Tibial artery (tissue), 4 donors: Measurements from ENCODE around the gene PRR13.
"Not testable (repeated sequence)": the region's sequence is repeated elsewhere in the genome, so short reads cannot be mapped to it uniquely, and the experiment has no call there.

Source experiments
- DNase-seq, 2 donors: peaks; one replicate each; pipeline ENCODE4 v3.0.0-alpha.2; 2019
- H3K27ac ChIP-seq, 2 donors: fragments of 200-600 bp; sonication (generic) in 1 of 2; 1 replicate in 1 of 2; 2 replicates in 1 of 2; pipeline ENCODE4 v1.5.1; 2018 to 2019; ENCODE audit warnings: mild to moderate bottlenecking in 1 of 2
- H3K27me3 ChIP-seq, 2 donors: fragments of 200-600 bp; sonication (generic) in 1 of 2; one replicate each; pipeline versions ENCODE4 v1.5.1 to v1.6.0; 2016 to 2019
- H3K36me3 ChIP-seq, 3 donors: fragments of 200-600 bp; sonication (generic) in 2 of 3; one replicate each; pipeline ENCODE4 v1.5.1; 2016 to 2019; ENCODE audit warnings: mild to moderate bottlenecking in 2 of 3
- H3K4me1 ChIP-seq, 4 donors: fragments of 200-600 bp; sonication (generic) in 2 of 4; 1 replicate in 3 of 4; 2 replicates in 1 of 4; pipeline ENCODE4 v1.5.1; 2016 to 2019
- H3K4me3 ChIP-seq, 2 donors: fragments of 200-600 bp; sonication (generic) in 1 of 2; 1 replicate in 1 of 2; 2 replicates in 1 of 2; pipeline ENCODE4 v1.5.1; 2018 to 2019; ENCODE audit warnings: mild to moderate bottlenecking in 2 of 2
- H3K9me3 ChIP-seq, 3 donors: fragments of 200-600 bp; sonication (generic) in 1 of 3; one replicate each; pipeline ENCODE4 v1.5.1; 2016 to 2019
- intact Hi-C: fragments of 100-400 bp; cut with DNase I; formaldehyde crosslinking; loops from one replicate; pipeline ENCODE4 v1.15.0; 2023; ENCODE audit warnings: low total_unique reads
- TF ChIP-seq, protein P1 (sequence below), 2 experiments: fragments of 200-600 bp in 1 of 2; fragments of 450-650 bp in 1 of 2; IDR thresholded peaks; one replicate each; pipeline ENCODE4 v1.5.1; 2017 to 2019; ENCODE audit warnings: antibody characterized with exemption in 2 of 2, mild to moderate bottlenecking in 1 of 2, moderate library complexity in 1 of 2

PRR13 gene

DNA sequence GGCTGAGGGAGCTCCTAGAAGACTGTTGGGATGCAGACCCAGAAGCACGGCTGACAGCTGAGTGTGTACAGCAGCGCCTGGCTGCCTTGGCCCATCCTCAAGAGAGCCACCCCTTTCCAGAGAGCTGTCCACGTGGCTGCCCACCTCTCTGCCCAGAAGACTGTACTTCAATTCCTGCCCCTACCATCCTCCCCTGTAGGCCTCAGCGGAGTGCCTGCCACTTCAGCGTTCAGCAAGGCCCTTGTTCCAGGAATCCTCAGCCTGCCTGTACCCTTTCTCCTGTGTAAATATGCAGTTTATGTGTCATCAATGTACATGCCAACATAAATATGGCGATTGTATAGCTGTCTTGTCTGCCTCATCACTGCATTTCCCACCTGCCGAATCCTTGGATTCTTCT is 10.3 kb upstream of the PRR13 start:
- TF ChIP-seq, protein P1, sequence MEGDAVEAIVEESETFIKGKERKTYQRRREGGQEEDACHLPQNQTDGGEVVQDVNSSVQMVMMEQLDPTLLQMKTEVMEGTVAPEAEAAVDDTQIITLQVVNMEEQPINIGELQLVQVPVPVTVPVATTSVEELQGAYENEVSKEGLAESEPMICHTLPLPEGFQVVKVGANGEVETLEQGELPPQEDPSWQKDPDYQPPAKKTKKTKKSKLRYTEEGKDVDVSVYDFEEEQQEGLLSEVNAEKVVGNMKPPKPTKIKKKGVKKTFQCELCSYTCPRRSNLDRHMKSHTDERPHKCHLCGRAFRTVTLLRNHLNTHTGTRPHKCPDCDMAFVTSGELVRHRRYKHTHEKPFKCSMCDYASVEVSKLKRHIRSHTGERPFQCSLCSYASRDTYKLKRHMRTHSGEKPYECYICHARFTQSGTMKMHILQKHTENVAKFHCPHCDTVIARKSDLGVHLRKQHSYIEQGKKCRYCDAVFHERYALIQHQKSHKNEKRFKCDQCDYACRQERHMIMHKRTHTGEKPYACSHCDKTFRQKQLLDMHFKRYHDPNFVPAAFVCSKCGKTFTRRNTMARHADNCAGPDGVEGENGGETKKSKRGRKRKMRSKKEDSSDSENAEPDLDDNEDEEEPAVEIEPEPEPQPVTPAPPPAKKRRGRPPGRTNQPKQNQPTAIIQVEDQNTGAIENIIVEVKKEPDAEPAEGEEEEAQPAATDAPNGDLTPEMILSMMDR (IDR thresholded peaks at IDR 0.05), result no peak
- intact Hi-C loops, result no loop called here
- DNase-seq, result no peak
- H3K4me3 ChIP-seq, result no peak overlapping the region
- no peaks in the 10 kb centered on the region for H3K27me3 ChIP-seq
- no peaks in the 10 kb centered on the region for H3K36me3 ChIP-seq
- H3K27ac ChIP-seq, result no peak overlapping the region
- H3K4me1 ChIP-seq, result no peaks in the 10 kb centered on the region
- H3K9me3 ChIP-seq, result no peaks in the 10 kb centered on the region

DNA sequence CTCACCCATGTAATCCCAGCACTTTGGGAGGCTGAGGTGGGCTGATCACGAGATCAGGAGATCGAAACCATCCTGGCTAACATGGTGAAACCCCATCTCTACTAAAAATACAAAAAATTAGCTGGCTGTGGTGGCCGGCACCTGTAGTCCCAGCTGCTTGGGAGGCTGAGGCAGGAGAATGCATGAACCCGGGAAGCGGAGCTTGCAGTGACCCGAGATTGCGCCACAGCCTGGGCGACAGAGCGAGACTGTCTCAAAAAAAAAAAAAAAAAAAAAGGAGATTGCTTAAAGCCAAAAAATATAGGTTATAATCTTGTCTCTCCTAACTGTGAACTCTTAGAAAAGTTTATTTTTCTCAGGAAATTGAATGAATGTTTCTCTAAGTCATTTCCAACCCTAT is 6.2 kb upstream of the PRR13 start:
- intact Hi-C loops, H3K36me3 ChIP-seq, H3K27ac ChIP-seq, DNase-seq, H3K27me3 ChIP-seq, H3K4me1 ChIP-seq, H3K4me3 ChIP-seq, H3K9me3 ChIP-seq: not testable (repeated sequence)

DNA sequence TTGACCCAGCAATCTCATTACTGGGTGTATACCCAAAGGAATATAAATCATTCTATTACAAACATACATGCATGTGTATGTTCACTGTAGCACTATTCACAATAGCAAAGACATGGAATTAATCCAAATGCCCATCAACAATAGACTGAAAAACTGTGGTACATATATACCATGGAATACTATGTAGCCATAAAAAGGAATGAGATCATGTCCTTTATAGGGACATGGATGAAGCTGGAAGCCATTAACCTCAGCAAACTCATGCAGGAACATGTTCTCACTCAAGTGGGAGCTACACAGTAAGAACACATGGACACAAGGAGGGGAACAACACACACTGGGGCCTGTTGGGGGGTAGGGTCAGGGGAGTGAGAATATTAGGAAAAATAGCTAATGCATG is 2.0 kb upstream of the PRR13 start:
- H3K27ac ChIP-seq, H3K9me3 ChIP-seq, intact Hi-C loops, DNase-seq, H3K4me3 ChIP-seq, H3K27me3 ChIP-seq: not testable (repeated sequence)
- peaks cover 2 to 11% (median 8%) of the 10 kb centered on the region in 3 donors for H3K36me3 ChIP-seq
- peaks cover 0 to 33% (median 15%) of the 10 kb centered on the region in 4 donors for H3K4me1 ChIP-seq

DNA sequence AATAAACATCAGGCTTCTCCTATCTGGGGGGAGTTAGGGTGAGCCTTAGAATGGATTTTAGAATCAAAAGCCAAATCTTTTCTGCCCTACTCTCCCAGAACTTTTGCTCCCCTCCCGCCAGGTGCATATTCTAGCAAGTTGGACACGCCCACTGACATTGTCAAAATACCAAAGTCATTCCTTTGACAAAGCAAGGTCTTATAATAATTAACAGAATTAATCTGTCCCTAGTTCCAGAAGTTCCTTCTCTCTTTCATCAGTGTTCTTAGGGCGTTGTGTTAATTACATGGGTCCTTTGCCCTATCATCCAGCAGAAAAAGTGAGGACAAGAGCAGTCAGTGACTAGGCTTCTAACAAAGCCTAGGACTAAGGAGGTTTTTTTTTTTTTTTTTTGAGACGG is 2.4 kb downstream of the PRR13 start:
- Histone ChIP-seq H3K4me1 (peaks cover 0 to 39% (median 19%) of the 10 kb centered on the region in 4 donors), H3K9me3 (no peaks in the 10 kb centered on the region), H3K27ac (no peak overlapping the region), H3K36me3 (peaks cover 12 to 55% (median 44%) of the 10 kb centered on the region in 3 donors), H3K27me3 (no peaks in the 10 kb centered on the region), H3K4me3 (no peak overlapping the region)
- no peak for DNase-seq
- intact Hi-C loops, result no loop called here
- TF ChIP-seq, protein P1 (IDR thresholded peaks at IDR 0.05), result no peak

DNA sequence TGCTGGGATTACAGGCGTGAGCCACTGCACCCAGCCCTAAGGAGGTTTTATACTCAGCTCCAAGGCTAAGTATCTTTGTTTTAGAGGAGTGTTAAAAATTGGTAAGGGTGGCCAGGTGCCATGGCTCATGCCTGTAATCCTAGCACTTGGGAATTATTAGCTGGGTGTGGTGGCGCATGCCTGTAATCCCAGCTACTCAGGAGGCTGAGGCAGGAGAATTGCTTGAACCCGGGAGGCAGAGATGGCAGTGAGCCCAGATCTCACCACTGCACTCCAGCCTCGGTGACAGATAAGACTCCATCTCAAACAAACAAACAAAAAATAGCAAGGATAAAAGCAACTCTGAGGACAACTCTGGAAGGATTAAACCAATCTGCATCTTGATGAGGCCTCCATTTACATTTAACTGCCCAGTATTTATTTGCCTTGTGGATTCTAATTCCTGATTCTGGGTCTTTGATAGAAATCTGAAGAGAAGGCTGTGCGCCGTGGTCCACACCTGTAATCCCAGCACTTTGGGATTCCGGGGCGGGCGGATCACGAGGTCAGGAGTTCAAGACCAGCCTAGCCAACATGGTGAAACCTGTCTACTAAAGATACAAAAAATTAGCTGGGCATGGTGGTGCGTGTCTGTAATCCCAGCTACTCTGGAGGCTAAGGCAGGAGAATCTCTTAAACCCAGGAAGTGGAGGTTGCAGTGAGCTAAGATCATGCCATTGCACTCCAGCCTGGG is 3.2 kb downstream of the PRR13 start:
- Histone ChIP-seq H3K36me3 (peaks cover 12 to 58% (median 44%) of the 10 kb centered on the region in 3 donors), H3K4me1 (peaks cover 0 to 39% (median 19%) of the 10 kb centered on the region in 4 donors)
- H3K27ac ChIP-seq, H3K9me3 ChIP-seq, intact Hi-C loops, H3K27me3 ChIP-seq, H3K4me3 ChIP-seq: not testable (repeated sequence)
- DNase-seq, result peak in 1 of 2 donors; percentile 37

DNA sequence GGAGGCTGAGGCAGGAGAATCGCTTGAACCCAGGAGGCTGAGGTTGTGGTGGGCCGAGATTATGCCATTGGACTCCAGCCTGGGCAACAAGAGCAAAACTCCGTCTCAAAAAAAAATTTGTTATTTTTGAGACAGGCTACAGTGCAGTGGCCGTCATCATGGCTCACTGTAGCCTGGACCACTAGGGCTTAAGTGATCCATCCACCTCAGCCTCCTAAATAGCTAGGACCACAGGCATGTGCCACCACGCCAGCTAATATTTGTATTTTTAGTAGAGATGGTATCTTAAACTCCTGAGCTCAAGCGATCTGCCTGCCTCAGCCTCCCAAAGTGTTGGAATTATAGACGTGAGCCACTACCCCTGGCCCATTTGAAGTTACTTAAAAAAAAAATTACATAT is 9.4 kb downstream of the PRR13 start:
- TF ChIP-seq, protein P1 (IDR thresholded peaks at IDR 0.05), result no peak
- no peak for DNase-seq
- intact Hi-C loops, result no loop called here
- Histone ChIP-seq H3K36me3 (peaks cover 19 to 50% (median 42%) of the 10 kb centered on the region in 3 donors), H3K9me3 (no peaks in the 10 kb centered on the region), H3K27ac (peak overlapping the region in 1 of 2 donors; percentile 64), H3K27me3 (no peaks in the 10 kb centered on the region), H3K4me1 (peaks cover 0 to 23% (median 18%) of the 10 kb centered on the region in 4 donors), H3K4me3 (no peak overlapping the region)

DNA sequence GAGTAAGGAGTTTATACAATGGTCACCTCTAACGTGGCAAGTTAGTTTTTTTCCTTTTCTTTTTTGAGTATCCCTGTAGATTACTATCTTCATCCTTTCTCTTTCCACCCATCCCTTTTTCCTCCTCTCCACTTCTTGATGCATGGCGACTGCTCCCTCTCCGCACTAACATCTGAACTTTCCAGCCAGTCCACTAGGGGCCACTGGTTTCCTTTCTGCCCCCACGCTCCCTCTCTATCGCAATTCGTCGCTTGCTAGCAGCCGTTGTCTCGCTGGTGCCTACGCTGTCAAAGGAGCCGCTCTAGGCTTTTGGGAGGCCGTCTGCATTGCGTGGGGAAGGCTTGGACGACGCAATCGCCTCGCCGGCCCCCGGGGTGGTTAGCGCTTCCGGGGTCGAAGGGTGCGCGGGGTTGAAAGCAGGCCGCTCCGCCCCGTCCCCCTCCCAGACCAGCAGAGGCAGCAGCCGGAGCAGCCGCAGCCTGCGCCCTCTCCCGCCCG is 10.2 kb downstream of the PRR13 start, which contains the start of gene PCBP2:
Gene PCBP2, plus strand, starts transcription at position 442 of the 498 bp plus-strand sequence. CDS start 2,699 bp downstream, outside the sequence.
- TF ChIP-seq, protein P1 (IDR thresholded peaks at IDR 0.05), result peak; percentile 87 to 93
- H3K36me3 ChIP-seq, result peaks cover 27 to 50% (median 43%) of the 10 kb centered on the region in 3 donors
- no peaks in the 10 kb centered on the region for H3K9me3 ChIP-seq
- peaks cover 0 to 23% (median 18%) of the 10 kb centered on the region in 4 donors for H3K4me1 ChIP-seq
- peak; percentile 97 to 99 for DNase-seq
- peak within 1 kb of the TSS; percentile 89 to 90 for H3K27ac ChIP-seq
- intact Hi-C loops, result loop anchor here (2.0 kb wide), 1 partner anchor 49 kb away; the partner anchor contains the start of gene TARBP2
- H3K27me3 ChIP-seq, result no peaks in the 10 kb centered on the region
- peak within 1 kb of the TSS; percentile 70 to 87 for H3K4me3 ChIP-seq
